K562 (cell line): Measurements from ENCODE around the gene EGLN1. TPM values are rescaled to one million over a fixed set of nuclear protein-coding genes. Genes with fewer than 3 reads are reported as not detected.

ENCODE experiments used
- ATAC-seq: fragments of 200-7000 bp; cut with Tn5 transposase; 3 replicates; pipeline ENCODE4 v1.9.1; 2020; ENCODE audit warnings: moderate library complexity
- BruUV-seq: library from RNA; stranded (reverse); fragments of 400-500 nt; replicated peaks from 2 replicates; lab custom pipeline; 2021; lab: Mats Ljungman, UMichigan
- CTCF ChIA-PET: fragments of 300-600 bp; formaldehyde crosslinking; extraction: SDS; loops from one replicate; lab custom pipeline; 2021; ENCODE audit warnings: low intra/inter-chr PET ratio; lab: Yijun Ruan, JAX
- POLR2A ChIA-PET: fragments of 300-600, 350-650 bp; sonication (Branson Sonifier 250); formaldehyde crosslinking; extraction: SDS; loops from one replicate; lab custom pipeline; 2021; ENCODE audit warnings: antibody characterized with exemption, inconsistent platforms; lab: Yijun Ruan, JAX
- DNase-seq, 4 experiments: peaks; one replicate each; pipeline versions ENCODE4 v3.0.0 to v3.0.0-alpha.2; 2011 to 2018; ENCODE audit warnings: low spot score in 3 of 4, mixed read lengths in 3 of 4; ENCODE audit errors: extremely low read depth in 1 of 4
- FAIRE-seq: peaks from 2 replicates; lab custom pipeline; 2011; peaks lifted over from hg19 to GRCh38; lab: Jason Lieb, UNC
- H2AFZ ChIP-seq: 2 replicates; pipeline ENCODE4 v1.6.0; 2011; ENCODE audit warnings: low read depth, low read length, control low read depth, inconsistent platforms
- H3K27ac ChIP-seq: fragments of 200-600 bp; 3 replicates; pipeline ENCODE4 v1.8.0; 2011; ENCODE audit warnings: low read depth, mild to moderate bottlenecking, control low read depth, inconsistent platforms, low read length, moderate library complexity, mixed read lengths; ENCODE audit errors: extremely low read depth
- H3K27me3 ChIP-seq, 2 experiments: fragments of 300-600 bp in 1 of 2; 2 replicates in 1 of 2; 3 replicates in 1 of 2; pipeline versions ENCODE4 v1.6.0 to v1.8.0; 2011; ENCODE audit warnings: inconsistent platforms in 2 of 2, low read length in 2 of 2, mild to moderate bottlenecking in 1 of 2, mixed read lengths in 1 of 2, moderate library complexity in 1 of 2; ENCODE audit not compliant: control insufficient read depth in 2 of 2, insufficient read depth in 2 of 2
- H3K36me3 ChIP-seq: fragments of 300-600 bp; 3 replicates; pipeline ENCODE4 v1.8.0; 2011; ENCODE audit warnings: mild to moderate bottlenecking, low read length, inconsistent platforms; ENCODE audit not compliant: control insufficient read depth, insufficient read depth
- H3K4me1 ChIP-seq, 2 experiments: fragments of 200-600 bp in 1 of 2; replicated peaks in 1 of 2; 2 replicates in 1 of 2; 3 replicates in 1 of 2; pipeline versions ENCODE4 v1.5.1 to v1.8.0; 2011; ENCODE audit warnings: inconsistent platforms in 2 of 2, low read length in 2 of 2, mild to moderate bottlenecking in 1 of 2, mixed read lengths in 1 of 2, moderate library complexity in 1 of 2; ENCODE audit not compliant: control insufficient read depth in 2 of 2, insufficient read depth in 2 of 2
- H3K4me2 ChIP-seq: 2 replicates; pipeline ENCODE4 v1.6.1; 2011; ENCODE audit warnings: low read length, control low read depth, inconsistent platforms, mixed read lengths; ENCODE audit not compliant: insufficient read depth
- H3K4me3 ChIP-seq: fragments of 200-600 bp; sonication (generic), shearing (Covaris generic); 2 replicates; pipeline ENCODE4 v1.5.1; 2016; ENCODE audit warnings: control low read depth, inconsistent platforms
- H3K79me2 ChIP-seq: fragments of 200-600 bp; 3 replicates; pipeline ENCODE4 v1.8.0; 2011; ENCODE audit warnings: low read length, inconsistent platforms; ENCODE audit not compliant: control insufficient read depth, insufficient read depth
- H3K9ac ChIP-seq, 2 experiments: 2 replicates each; pipeline versions ENCODE4 v1.6.0 to v1.6.1; 2011; ENCODE audit warnings: low read depth in 2 of 2, low read length in 2 of 2, control low read depth in 1 of 2, inconsistent platforms in 1 of 2, mild to moderate bottlenecking in 1 of 2, mixed read lengths in 1 of 2; ENCODE audit not compliant: insufficient read depth in 1 of 2
- H3K9me1 ChIP-seq: one replicate; pipeline ENCODE4 v1.6.0; 2011; ENCODE audit warnings: inconsistent platforms, mild to moderate bottlenecking, low read length, moderate library complexity; ENCODE audit not compliant: control insufficient read depth, insufficient read depth
- H3K9me3 ChIP-seq: replicated peaks from 2 replicates; pipeline ENCODE4 v1.5.1; 2011; ENCODE audit warnings: low read depth, low read length, inconsistent platforms; ENCODE audit not compliant: control insufficient read depth, insufficient read depth
- H4K20me1 ChIP-seq: replicated peaks from 2 replicates; pipeline ENCODE4 v1.6.1; 2011; ENCODE audit warnings: low read length, inconsistent platforms, mixed read lengths; ENCODE audit not compliant: control insufficient read depth, insufficient read depth
- KDM4B ChIP-seq, 2 experiments: fragments of 450-650 bp in 1 of 2; sonication (generic) in 1 of 2; IDR thresholded peaks; 2 replicates each; pipeline ENCODE4 v1.6.1; 2016 to 2017; ENCODE audit warnings: borderline replicate concordance in 2 of 2, antibody characterized with exemption in 1 of 2, low read depth in 1 of 2, mild to moderate bottlenecking in 1 of 2
- PHF20 ChIP-seq: fragments of 450-650 bp; IDR thresholded peaks from 2 replicates; pipeline ENCODE4 v1.6.1; 2018; ENCODE audit not compliant: partially characterized antibody
- SMAD1 ChIP-seq: fragments of 150-350 bp; IDR thresholded peaks from 2 replicates; pipeline ENCODE4 v1.6.1; 2014; ENCODE audit warnings: low read length, low read depth; ENCODE audit not compliant: partially characterized antibody
- SNRNP70 ChIP-seq: fragments of 200-400 bp; formaldehyde crosslinking; optimal IDR thresholded peaks from 2 replicates; pipeline ENCODE3; 2017; ENCODE audit warnings: low read depth, low read length
- SP1 ChIP-seq: sonication (generic); formaldehyde crosslinking; IDR thresholded peaks from 2 replicates; pipeline ENCODE4 v1.8.1; 2022; ENCODE audit warnings: mild to moderate bottlenecking, missing genetic modification reagents
- STAT5A ChIP-seq: IDR thresholded peaks from 2 replicates; pipeline ENCODE4 v1.6.1; 2012; ENCODE audit warnings: low read length, inconsistent platforms, borderline replicate concordance
- TEAD4 ChIP-seq, 2 experiments: sonication (generic) in 1 of 2; formaldehyde crosslinking in 1 of 2; IDR thresholded peaks; 2 replicates each; pipeline versions ENCODE4 v1.6.1 to v1.8.0; 2012 to 2022; ENCODE audit warnings: borderline replicate concordance in 1 of 2, inconsistent platforms in 1 of 2, low read length in 1 of 2, mild to moderate bottlenecking in 1 of 2, missing genetic modification reagents in 1 of 2
- TGIF2 ChIP-seq: sonication (generic); formaldehyde crosslinking; IDR thresholded peaks from 2 replicates; pipeline ENCODE4 v1.8.1; 2022; ENCODE audit warnings: mild to moderate bottlenecking, missing genetic modification reagents, moderate library complexity
- ZC3H11A ChIP-seq: IDR thresholded peaks from 2 replicates; pipeline ENCODE4 v1.6.1; 2012; ENCODE audit warnings: low read depth, low read length, improper control_type of control experiment
- ZNF24 ChIP-seq: fragments of 450-650 bp; IDR thresholded peaks from 2 replicates; pipeline ENCODE4 v1.6.1; 2016
- ZNF830 ChIP-seq: fragments of 250-450 bp; sonication (Bioruptor Pico); IDR thresholded peaks from 2 replicates; pipeline ENCODE4 v1.5.0; 2021; ENCODE audit warnings: mild to moderate bottlenecking
- whole genome bisulfite sequencing: fragments of 100-300 bp; shearing (Covaris generic); methylation state at CpG from one replicate; pipeline ENCODE4 v1.1.6; 2016; ENCODE audit warnings: low coverage, mixed read lengths; ENCODE audit not compliant: insufficient coverage; ENCODE audit errors: missing lambda C conversion rate; 5-methylcytosine and 5-hydroxymethylcytosine counted together
- in situ Hi-C: fragments of 300-500 bp; cut with MboI; formaldehyde crosslinking; loops from 4 replicates; pipeline ENCODE4 v1.15.0; 2018; ENCODE audit warnings: inconsistent platforms, mixed read lengths
- intact Hi-C: fragments of 100-400 bp; cut with micrococcal nuclease; formaldehyde crosslinking; loops from 2 replicates; pipeline ENCODE4 v1.14.2; 2022
- polyA plus RNA-seq, 8 experiments: library from polyadenylated mRNA; depleted of rRNA in 4 of 8; stranded (reverse) in 5 of 8; unstranded in 3 of 8; fragments of >200 nt; fragmentation: Nextera tagmentation in 2 of 8; fragmentation: Illumina TruSeq in 1 of 8; extraction: Ambion mirVana in 2 of 8; extraction: Trizol in 1 of 8; gene quantifications; 2 replicates each; pipeline versions ENCODE4 v1.2.1 to v1.2.3, GENCODE V29; 2011 to 2014; ENCODE audit warnings: inconsistent platforms in 1 of 8, missing spikeins in 1 of 8
- total RNA-seq, 7 experiments: library from RNA; depleted of rRNA in 6 of 7; stranded (reverse); fragments of >200 nt in 6 of 7; fragmentation: Illumina TruSeq in 2 of 7; extraction: Trizol in 2 of 7; gene quantifications; 2 replicates each; pipeline versions ENCODE4 v1.2.1 to v1.2.3, GENCODE V29; 2011 to 2021; ENCODE audit warnings: low replicate concordance in 1 of 7
- TF ChIP-seq, protein P1 (sequence below): sonication (generic); formaldehyde crosslinking; IDR thresholded peaks from 2 replicates; pipeline ENCODE4 v1.8.1; 2023; ENCODE audit warnings: mild to moderate bottlenecking, missing genetic modification reagents

The EGLN1 gene
- total and polyA plus RNA-seq, 9 of the 15 experiments (the other 6 are each of a cell fraction or from before 2014, with no cell fraction given): 5.2 to 54.3 (median 24.6) TPM

DNA sequence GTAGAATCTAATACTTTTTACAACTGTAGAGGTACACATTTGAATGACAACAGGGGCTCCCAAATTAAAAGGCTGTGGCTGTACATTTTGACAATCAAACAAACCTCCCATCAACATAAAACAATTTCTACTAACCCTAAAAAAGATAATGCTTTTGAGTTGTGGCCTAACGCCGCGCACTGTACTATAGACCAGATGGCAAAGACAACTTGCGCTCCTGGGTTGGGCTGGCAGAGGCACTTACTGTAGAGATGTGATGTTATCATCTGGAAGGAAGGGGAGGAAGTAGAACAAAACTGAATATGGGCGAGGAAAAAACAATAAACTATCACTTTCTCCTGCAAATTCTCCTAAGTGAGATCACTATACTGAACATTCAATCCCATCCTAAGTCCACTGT is 57.9 kb downstream of the EGLN1 start:
- TF ChIP-seq KDM4B (IDR thresholded peaks at IDR 0.05; ENCODE audit: borderline replicate concordance in 2 of 2, low read depth in 1 of 2) (no peak), ZNF24 (no peak), PHF20 (no peak), SMAD1 (no peak), SP1 (CRISPR knock-in tag) (no peak), TGIF2 (no peak), SNRNP70 (no peak), ZNF830 (CRISPR knock-in tag) (no peak), STAT5A (no peak), TEAD4 (IDR thresholded peaks at IDR 0.05; ENCODE audit: low read length) (no peak), TEAD4 (CRISPR knock-in tag; IDR thresholded peaks at IDR 0.05; ENCODE audit: borderline replicate concordance) (no peak), ZC3H11A (no peak)
- TF ChIP-seq, protein P1, sequence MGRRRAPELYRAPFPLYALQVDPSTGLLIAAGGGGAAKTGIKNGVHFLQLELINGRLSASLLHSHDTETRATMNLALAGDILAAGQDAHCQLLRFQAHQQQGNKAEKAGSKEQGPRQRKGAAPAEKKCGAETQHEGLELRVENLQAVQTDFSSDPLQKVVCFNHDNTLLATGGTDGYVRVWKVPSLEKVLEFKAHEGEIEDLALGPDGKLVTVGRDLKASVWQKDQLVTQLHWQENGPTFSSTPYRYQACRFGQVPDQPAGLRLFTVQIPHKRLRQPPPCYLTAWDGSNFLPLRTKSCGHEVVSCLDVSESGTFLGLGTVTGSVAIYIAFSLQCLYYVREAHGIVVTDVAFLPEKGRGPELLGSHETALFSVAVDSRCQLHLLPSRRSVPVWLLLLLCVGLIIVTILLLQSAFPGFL (CRISPR knock-in tag): no peak
- FAIRE-seq: no peak
- Histone ChIP-seq H2AFZ (no peak overlapping the region), H3K9me1 (no peaks in the 10 kb centered on the region), H3K36me3 (peaks cover 61% of the 10 kb centered on the region), H3K9me3 (no peaks in the 10 kb centered on the region), H4K20me1 (no peaks in the 10 kb centered on the region), H3K27ac (no peak overlapping the region), H3K27me3 (no peaks in the 10 kb centered on the region), H3K79me2 (no peaks in the 10 kb centered on the region), H3K9ac (no peak overlapping the region), H3K4me1 (no peaks in the 10 kb centered on the region), H3K4me2 (no peak overlapping the region), H3K4me3 (no peak overlapping the region)
- ATAC-seq: no peak
- no peak for DNase-seq
- ChIA-PET POLR2A (interaction anchor here (0.5 to 0.7 kb wide), 2 partner anchors 54 to 239 kb away, joined by 3 read pairs; no protein-coding TSS in a partner anchor), CTCF (no interaction called here)
- 87% methylated on average over 5 of the region's 5 CpGs for WGBS
- intact Hi-C loops: no loop called here
- in situ Hi-C loops: loop anchor here (5.0 kb wide), 1 partner anchor 238 kb away; no protein-coding TSS in a partner anchor
- BruUV-seq: no TSS peak
